ENCODE measurements around the gene SREBF2.

The SREBF2 gene

DNA sequence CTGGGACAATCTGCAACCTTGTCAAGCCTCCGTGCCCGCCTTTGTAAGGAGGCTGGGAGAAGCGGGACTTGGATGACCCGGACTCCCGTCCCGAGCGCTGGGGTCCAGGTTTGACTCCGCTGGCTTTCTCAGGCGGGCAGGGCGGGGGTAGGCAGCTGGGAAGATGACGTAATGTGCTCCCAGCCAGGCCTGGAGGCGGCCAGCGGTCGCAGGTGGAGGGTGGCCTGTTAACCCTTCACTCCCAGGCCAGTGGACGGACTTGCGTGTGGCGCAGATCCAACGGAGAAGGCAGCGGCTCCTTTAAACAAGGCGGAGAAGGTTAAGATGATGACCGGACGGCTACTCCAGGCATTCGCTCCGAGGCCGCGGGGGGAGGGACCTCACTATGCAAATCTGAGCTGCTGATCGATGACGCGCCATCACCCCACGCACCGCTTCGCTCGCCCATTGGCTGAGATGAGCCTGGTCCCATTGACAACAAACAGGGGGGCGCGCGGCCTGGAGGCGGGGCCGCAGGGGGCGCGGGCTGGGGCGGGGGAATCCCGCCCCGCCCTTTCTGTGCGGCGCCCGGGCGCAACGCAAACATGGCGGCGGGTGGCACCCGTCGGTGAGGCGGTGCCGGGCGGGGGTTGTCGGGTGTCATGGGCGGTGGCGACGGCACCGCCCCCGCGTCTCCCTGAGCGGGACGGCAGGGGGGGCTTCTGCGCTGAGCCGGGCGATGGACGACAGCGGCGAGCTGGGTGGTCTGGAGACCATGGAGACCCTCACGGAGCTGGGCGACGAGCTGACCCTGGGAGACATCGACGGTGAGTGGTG lies at the start of gene SREBF2:
Gene SREBF2, plus strand, starts transcription at position 553 of the 816 bp plus-strand sequence. Its CDS starts 166 bp downstream, at position 719.
- DNase-seq = peak; percentile 94 to 97 (median 97)

DNA sequence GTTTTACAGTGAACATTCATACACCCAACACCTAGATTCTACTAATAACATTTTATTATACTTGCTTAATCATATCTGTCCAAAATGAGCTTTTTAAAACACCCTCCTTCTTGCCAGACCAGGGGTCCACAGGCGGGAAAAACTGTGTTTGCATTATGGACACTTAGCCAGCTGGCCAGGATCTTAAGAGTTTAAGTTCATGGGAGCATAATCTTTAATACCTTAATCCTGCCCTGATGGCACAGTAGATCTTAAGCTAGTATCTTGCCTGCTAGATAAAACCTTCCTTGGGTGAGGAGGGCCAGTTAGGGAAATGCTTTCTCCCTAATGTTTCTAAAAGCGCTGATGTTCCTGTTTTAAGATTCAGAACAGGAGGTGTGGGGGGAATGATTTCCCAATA lies 45.6 kb upstream of the SREBF2 start:
- no peak for DNase-seq

DNA sequence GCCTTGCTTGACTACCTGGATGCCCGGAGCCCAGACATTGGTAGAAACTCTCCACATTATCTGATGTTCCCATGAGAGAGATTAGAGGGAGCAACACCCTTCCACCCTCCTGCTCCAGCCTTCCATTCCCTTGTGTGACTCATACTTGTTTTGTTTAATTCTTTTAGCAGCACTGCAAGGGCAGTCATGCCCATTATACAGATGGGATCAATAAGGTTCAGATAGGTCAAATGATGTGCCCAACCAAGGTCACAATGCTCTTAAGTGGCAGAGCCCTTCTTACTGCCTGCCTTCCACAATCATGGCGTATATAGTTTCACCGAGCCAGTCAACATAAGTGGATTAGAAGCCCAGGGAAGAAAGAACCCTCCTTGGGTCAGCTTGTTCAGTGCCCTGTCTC lies 39.0 kb upstream of the SREBF2 start:
- DNase-seq = no peak

GRCh38 chr22:41798736-41799135 lies 34.2 kb upstream of the SREBF2 start:
- no peak for DNase-seq

- DNase-seq = peak in 1 of 4 experiments; percentile 37
These were observed 33.2 kb upstream of the SREBF2 start for GRCh38 chr22:41799486-41800347.

GRCh38 chr22:41800348-41801146 lies 32.4 kb upstream of the SREBF2 start, which contains the start of gene CCDC134:
TSS of gene CCDC134 (plus strand) at chr22:41800679. CDS start at chr22:41808891, 8,212 bp downstream.
- DNase-seq = peak; percentile 70 to 91 (median 80)

DNA sequence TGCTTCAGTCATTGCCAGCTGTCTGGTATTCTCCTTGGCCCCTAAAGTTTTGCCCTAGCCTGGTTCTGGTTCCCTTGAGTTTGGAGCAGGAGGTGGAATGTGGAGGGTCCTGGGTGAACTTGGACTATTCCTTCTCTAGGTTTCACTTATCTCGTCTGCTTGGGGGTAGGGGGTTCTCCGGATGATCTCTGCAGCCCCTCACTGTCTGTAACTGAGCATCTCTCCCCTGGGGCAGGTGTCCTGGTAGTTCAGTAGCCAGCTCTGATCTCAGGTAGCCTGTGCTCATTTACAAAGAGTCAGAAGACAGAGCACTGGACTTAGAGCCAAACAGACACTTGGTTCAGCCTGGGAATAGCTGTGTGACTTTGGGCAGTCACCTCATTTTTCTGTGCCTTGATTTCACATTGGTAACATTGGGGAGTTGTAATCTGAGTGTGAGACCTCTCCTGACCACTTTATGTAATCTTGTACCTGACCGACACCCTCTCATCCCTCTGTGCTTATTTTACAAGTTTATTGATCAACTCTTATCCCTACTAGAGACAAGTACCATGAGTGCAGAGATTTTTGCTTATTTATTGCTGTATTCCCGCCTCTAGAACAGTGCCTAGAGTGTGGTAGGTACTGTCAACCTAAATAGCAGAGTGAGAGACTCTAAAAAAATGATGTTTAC lies 31.6 kb upstream of the SREBF2 start:
- no peak for DNase-seq

DNA sequence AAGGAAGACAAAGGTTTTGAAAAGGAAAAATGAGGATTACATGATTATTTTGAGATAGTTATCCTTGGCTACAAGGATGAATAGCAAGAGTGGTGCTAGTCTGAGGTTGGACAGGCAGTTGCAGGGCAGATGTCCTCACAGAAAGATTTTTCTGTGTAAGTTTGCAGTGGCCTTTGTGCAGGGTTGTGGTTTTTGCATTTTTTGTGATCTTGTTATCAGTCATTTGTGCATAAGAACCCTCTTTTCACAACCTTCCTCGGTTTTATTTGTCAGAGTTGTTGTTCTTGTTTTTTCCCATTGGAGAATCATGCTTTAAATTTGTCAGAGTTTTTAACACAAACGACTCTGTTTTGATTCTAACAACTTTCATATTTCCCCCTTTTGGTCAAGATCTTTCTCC lies 31.0 kb upstream of the SREBF2 start:
- no peak for DNase-seq

GRCh38 chr22:41805639-41806038 lies 27.3 kb upstream of the SREBF2 start:
- no peak for DNase-seq

- DNase-seq = no peak
These were observed 24.5 kb upstream of the SREBF2 start for GRCh38 chr22:41808400-41808799.

GRCh38 chr22:41810022-41810421 lies 22.9 kb upstream of the SREBF2 start:
- DNase-seq = no peak

DNA sequence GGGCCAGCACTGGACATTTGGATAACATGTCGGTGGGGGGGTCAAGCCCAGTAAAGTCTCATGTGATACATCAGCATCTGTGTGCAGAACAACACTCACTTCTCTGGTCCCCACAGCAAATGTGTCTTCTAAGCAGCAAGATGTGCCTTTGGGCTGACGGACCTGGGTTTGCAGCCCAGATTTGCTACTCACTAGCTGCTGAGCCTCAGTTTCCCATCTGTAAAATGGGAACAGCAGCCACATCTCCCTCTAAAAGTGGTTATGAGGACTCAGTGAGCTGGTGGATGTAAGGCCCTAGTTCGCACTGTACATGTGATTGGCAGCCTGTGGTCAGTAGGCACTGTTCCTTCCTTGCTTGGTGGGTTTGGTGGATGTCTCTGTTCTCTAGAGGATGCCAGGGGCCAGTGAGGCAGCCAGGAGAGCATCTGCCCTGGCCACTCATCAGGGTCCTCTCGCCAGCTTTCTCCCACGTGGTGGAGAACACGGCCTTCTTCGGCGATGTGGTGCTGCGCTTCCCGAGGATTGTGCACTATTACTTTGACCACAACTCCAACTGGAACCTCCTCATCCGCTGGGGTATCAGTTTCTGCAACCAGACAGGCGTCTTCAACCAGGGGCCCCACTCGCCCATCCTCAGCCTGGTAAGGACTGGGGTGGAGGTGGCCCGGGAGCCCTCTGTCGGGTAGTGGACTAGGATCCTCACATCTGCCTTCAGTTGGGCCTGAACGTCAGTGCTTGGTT lies 19.9 kb upstream of the SREBF2 start:
- no peak for DNase-seq

GRCh38 chr22:41813726-41814410 lies 19.0 kb upstream of the SREBF2 start:
- DNase-seq = no peak

- DNase-seq = no peak
These were observed 17.2 kb upstream of the SREBF2 start for GRCh38 chr22:41815716-41816115.

GRCh38 chr22:41816241-41816640 lies 16.7 kb upstream of the SREBF2 start:
- no peak for DNase-seq

DNA sequence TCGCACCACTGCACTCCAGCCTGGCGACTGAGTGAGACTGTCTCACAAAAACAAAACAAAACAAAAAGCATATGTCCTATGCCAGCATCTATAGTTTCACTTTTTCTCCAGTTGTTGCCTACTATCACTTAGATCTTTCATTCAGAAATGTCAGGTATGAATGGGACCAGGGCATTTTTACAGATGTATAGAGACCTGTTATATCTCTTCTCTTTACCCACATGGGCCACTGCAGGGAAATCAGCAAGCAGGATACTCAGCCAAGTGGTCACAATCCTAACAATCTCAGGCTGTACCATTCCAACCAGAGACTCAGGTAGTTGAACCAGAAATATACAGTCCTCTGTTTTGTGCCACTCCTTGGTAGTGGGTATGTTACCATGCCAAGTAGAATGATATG lies 16.0 kb upstream of the SREBF2 start:
- no peak for DNase-seq

- no peak for DNase-seq
These were observed 14.9 kb upstream of the SREBF2 start for GRCh38 chr22:41818011-41818410.

DNA sequence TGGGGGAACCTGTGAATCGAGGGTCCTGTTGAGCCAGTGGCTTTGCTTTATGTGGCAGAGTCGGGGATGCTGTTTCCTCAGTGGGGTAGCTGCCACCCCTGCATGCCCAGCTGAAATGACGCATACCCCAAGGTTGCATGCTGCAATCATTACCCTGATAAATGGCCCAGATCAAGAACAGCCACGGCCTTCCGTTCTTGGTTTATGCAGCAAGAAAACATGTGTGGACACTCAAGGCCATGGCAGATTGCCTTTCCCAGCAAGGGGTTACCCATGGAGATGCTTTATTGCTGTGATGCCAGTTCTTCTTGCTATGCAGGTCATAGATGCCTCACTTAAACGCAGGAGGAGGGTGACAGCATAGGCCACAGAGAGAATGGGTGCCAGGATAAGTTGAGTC lies 14.3 kb upstream of the SREBF2 start:
- DNase-seq = no peak

DNA sequence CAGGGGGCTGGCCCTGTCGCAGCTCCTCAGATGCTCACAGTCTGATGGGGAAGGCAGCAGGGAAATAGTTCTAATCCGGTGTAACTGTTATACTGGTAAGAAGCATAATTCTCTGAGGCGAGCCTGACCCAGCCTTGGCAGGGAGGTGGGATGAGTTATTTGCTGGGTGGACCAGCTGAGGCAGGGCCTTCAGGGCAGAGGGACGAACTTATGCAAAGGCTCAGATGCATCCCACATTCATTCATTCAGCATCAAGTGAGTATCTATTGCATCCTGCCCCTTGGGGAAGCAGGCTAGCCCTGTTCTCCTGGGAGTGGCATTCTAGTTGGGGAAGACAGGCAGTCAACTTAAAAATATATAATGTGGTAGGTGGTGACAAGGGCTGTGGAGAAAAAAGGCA lies 13.6 kb upstream of the SREBF2 start:
- DNase-seq = no peak

- no peak for DNase-seq
These were observed 12.5 kb upstream of the SREBF2 start for GRCh38 chr22:41820447-41820846.

All from activated naive CD4-positive, alpha-beta T cell (primary cell).